Hepatocyte (in vitro differentiated cells): Measurements from ENCODE around the gene WBP1L. TPM values are rescaled to one million over a fixed set of nuclear protein-coding genes. Genes with fewer than 3 reads are reported as not detected.
A peak's percentile ranks its signal among the peaks of the same experiment; 100 is the strongest.

Source experiments
- DNase-seq: peaks from one replicate; pipeline ENCODE4 v3.0.0-alpha.2; 2016; ENCODE audit warnings: low spot score
- H2AFZ ChIP-seq: fragments of 200-600 bp; sonication (generic); 2 replicates; pipeline ENCODE4 v1.6.0; 2016; ENCODE audit warnings: antibody characterized with exemption, mild to moderate bottlenecking
- H3K27ac ChIP-seq: fragments of 200-600 bp; sonication (generic); 2 replicates; pipeline ENCODE4 v1.5.1; 2016; ENCODE audit warnings: mild to moderate bottlenecking
- H3K27me3 ChIP-seq: fragments of 200-600 bp; sonication (generic); 2 replicates; pipeline ENCODE4 v1.6.1; 2016
- H3K36me3 ChIP-seq: fragments of 200-600 bp; sonication (generic); replicated peaks from 2 replicates; pipeline ENCODE4 v1.5.1; 2016; ENCODE audit warnings: low read depth; ENCODE audit not compliant: insufficient read depth
- H3K4me1 ChIP-seq: fragments of 200-600 bp; sonication (generic); 2 replicates; pipeline ENCODE4 v1.5.1; 2016; ENCODE audit warnings: mild to moderate bottlenecking, moderate library complexity; ENCODE audit not compliant: insufficient read depth
- H3K4me2 ChIP-seq: fragments of 200-600 bp; sonication (generic); 2 replicates; pipeline ENCODE4 v1.6.0; 2016
- H3K4me3 ChIP-seq: fragments of 200-600 bp; sonication (generic); 2 replicates; pipeline ENCODE4 v1.5.1; 2016; ENCODE audit warnings: mild to moderate bottlenecking
- H3K79me2 ChIP-seq: fragments of 200-600 bp; sonication (generic); 2 replicates; pipeline ENCODE4 v1.6.0; 2017; ENCODE audit warnings: mild to moderate bottlenecking
- H3K9me2 ChIP-seq: fragments of 200-600 bp; sonication (generic); replicated peaks from 2 replicates; pipeline ENCODE4 v1.6.0; 2017; ENCODE audit warnings: mild to moderate bottlenecking; ENCODE audit not compliant: insufficient read depth
- H3K9me3 ChIP-seq: fragments of 200-600 bp; sonication (generic); 2 replicates; pipeline ENCODE4 v1.5.1; 2016; ENCODE audit warnings: low read depth, mild to moderate bottlenecking
- H4K20me1 ChIP-seq: fragments of 200-600 bp; sonication (generic); 2 replicates; pipeline ENCODE4 v1.6.0; 2016; ENCODE audit warnings: mild to moderate bottlenecking; ENCODE audit not compliant: insufficient read depth, poor library complexity, severe bottlenecking
- CTCF ChIP-seq: fragments of 200-600 bp; sonication (generic); IDR thresholded peaks from 2 replicates; pipeline ENCODE4 v1.5.1; 2016; ENCODE audit warnings: antibody characterized with exemption, mild to moderate bottlenecking; ENCODE audit not compliant: poor library complexity
- EZH2 ChIP-seq: fragments of 200-600 bp; sonication (generic); IDR thresholded peaks from 2 replicates; pipeline ENCODE4 v1.6.1; 2016; ENCODE audit warnings: antibody characterized with exemption, mild to moderate bottlenecking, borderline replicate concordance
- EZH2phosphoT487 ChIP-seq: fragments of 200-600 bp; sonication (generic); IDR thresholded peaks from one replicate; pipeline ENCODE4 v1.6.1; 2018; ENCODE audit warnings: antibody characterized with exemption, mild to moderate bottlenecking, low read depth, moderate library complexity; ENCODE audit not compliant: unreplicated experiment, severe bottlenecking
- WGBS: methylation state at CpG from one replicate; pipeline ENCODE4 v1.1.6; 2016; ENCODE audit warnings: low lambda C conversion rate; ENCODE audit errors: missing lambda C conversion rate; 5-methylcytosine and 5-hydroxymethylcytosine counted together
- polyA plus RNA-seq: library from polyadenylated mRNA; unstranded; fragments of >200 nt; fragmentation: Nextera tagmentation; extraction: Ambion mirVana; gene quantifications from 2 replicates; pipeline ENCODE4 v1.2.1, GENCODE V29; 2016
- total RNA-seq: library from RNA; depleted of rRNA; stranded (reverse); fragments of >200 nt; gene quantifications from 2 replicates; pipeline ENCODE4 v1.2.3, GENCODE V29; 2014

Gene WBP1L
- total and polyA plus RNA-seq, 2 experiments from 2014 or later: 21.6 to 57.1 TPM

GRCh38 chr10:102785818-102786217, 42.1 kb downstream of the WBP1L start:
- TF ChIP-seq EZH2 (no peak), CTCF (no peak), EZH2phosphoT487 (no peak)
- no peaks in the 10 kb centered on the region for H3K9me2 ChIP-seq
- peaks cover 85% of the 10 kb centered on the region for H3K79me2 ChIP-seq
- no peaks in the 10 kb centered on the region for H3K9me3 ChIP-seq
- peaks cover 27% of the 10 kb centered on the region for H3K4me1 ChIP-seq
- no peak overlapping the region for H3K4me2 ChIP-seq
- no peak overlapping the region for H2AFZ ChIP-seq
- DNase-seq: no peak
- H3K27me3 ChIP-seq: no peaks in the 10 kb centered on the region
- H3K27ac ChIP-seq: no peak overlapping the region
- peaks cover 3% of the 10 kb centered on the region for H4K20me1 ChIP-seq
- H3K4me3 ChIP-seq: no peak overlapping the region
- WGBS: 85% methylated on average over 2 of the region's 2 CpGs
- H3K36me3 ChIP-seq: no peaks in the 10 kb centered on the region

GRCh38 chr10:102791754-102792395, 48.1 kb downstream of the WBP1L start:
- Histone ChIP-seq H3K79me2 (peaks cover 80% of the 10 kb centered on the region), H3K9me2 (no peaks in the 10 kb centered on the region), H3K27ac (peak overlapping the region; percentile 74), H2AFZ (no peak overlapping the region), H3K4me2 (peak overlapping the region; percentile 18), H3K36me3 (no peaks in the 10 kb centered on the region), H4K20me1 (no peaks in the 10 kb centered on the region), H3K4me3 (no peak overlapping the region), H3K4me1 (peaks cover 14% of the 10 kb centered on the region), H3K9me3 (no peaks in the 10 kb centered on the region), H3K27me3 (no peaks in the 10 kb centered on the region)
- TF ChIP-seq EZH2phosphoT487 (no peak), CTCF (no peak), EZH2 (no peak)
- DNase-seq: no peak
- 75% methylated on average over 8 of the region's 8 CpGs for WGBS

GRCh38 chr10:102795453-102796406, 52.0 kb downstream of the WBP1L start:
- DNase-seq: no peak
- TF ChIP-seq EZH2phosphoT487 (no peak), EZH2 (no peak), CTCF (no peak)
- H3K27me3 ChIP-seq: no peaks in the 10 kb centered on the region
- H3K4me2 ChIP-seq: no peak overlapping the region
- WGBS: 72% methylated on average over 15 of the region's 15 CpGs
- H4K20me1 ChIP-seq: no peaks in the 10 kb centered on the region
- peak overlapping the region; percentile 57 for H3K27ac ChIP-seq
- no peaks in the 10 kb centered on the region for H3K36me3 ChIP-seq
- H3K79me2 ChIP-seq: peaks cover 51% of the 10 kb centered on the region
- peaks cover 17% of the 10 kb centered on the region for H3K4me1 ChIP-seq
- no peaks in the 10 kb centered on the region for H3K9me3 ChIP-seq
- H2AFZ ChIP-seq: no peak overlapping the region
- no peak overlapping the region for H3K4me3 ChIP-seq
- H3K9me2 ChIP-seq: no peaks in the 10 kb centered on the region
